Measurements from ENCODE around the gene LAMA2. TPM values are rescaled to one million over a fixed set of nuclear protein-coding genes. Genes with fewer than 3 reads are reported as not detected.

Gene LAMA2
- total RNA-seq, 1 donor from 2014 or later = 185 TPM

GRCh38 chr6:129089357-129089756, 206.4 kb downstream of the LAMA2 start:
- H3K4me1 ChIP-seq = peaks cover 32% of the 10 kb centered on the region
- H3K27me3 ChIP-seq (ENCODE audit: low read depth) = no peaks in the 10 kb centered on the region
- no peak for DNase-seq
- H3K4me3 ChIP-seq = no peak overlapping the region
- no peaks in the 10 kb centered on the region for H3K9me3 ChIP-seq (replicated peaks)
- intact Hi-C loops (cut with micrococcal nuclease) = no loop called here
- no peak for TF ChIP-seq CTCF (IDR thresholded peaks at IDR 0.05; ENCODE audit: borderline replicate concordance)
- no peaks in the 10 kb centered on the region for H3K36me3 ChIP-seq
- H3K27ac ChIP-seq (replicated peaks) = peak overlapping the region; percentile 19

- Histone ChIP-seq H3K36me3 (peaks cover 9% of the 10 kb centered on the region), H3K27me3 (ENCODE audit: low read depth) (no peaks in the 10 kb centered on the region), H3K4me3 (no peak overlapping the region), H3K27ac (replicated peaks) (peak overlapping the region; percentile 39), H3K9me3 (replicated peaks) (no peaks in the 10 kb centered on the region), H3K4me1 (peaks cover 61% of the 10 kb centered on the region)
- intact Hi-C loops (cut with micrococcal nuclease) = no loop called here
- no peak for DNase-seq
- no peak for TF ChIP-seq CTCF (IDR thresholded peaks at IDR 0.05; ENCODE audit: borderline replicate concordance)
These were observed 211.2 kb downstream of the LAMA2 start for GRCh38 chr6:129094147-129094546.

- Histone ChIP-seq H3K4me1 (peaks cover 76% of the 10 kb centered on the region), H3K27ac (replicated peaks) (peak overlapping the region; percentile 85), H3K36me3 (peaks cover 9% of the 10 kb centered on the region), H3K27me3 (ENCODE audit: low read depth) (no peaks in the 10 kb centered on the region), H3K4me3 (no peak overlapping the region), H3K9me3 (replicated peaks) (no peaks in the 10 kb centered on the region)
- intact Hi-C loops (cut with micrococcal nuclease) = no loop called here
- DNase-seq = no peak
- TF ChIP-seq CTCF (IDR thresholded peaks at IDR 0.05; ENCODE audit: borderline replicate concordance) = no peak
These were observed 213.8 kb downstream of the LAMA2 start for GRCh38 chr6:129096651-129097290.

- H3K4me3 ChIP-seq = no peak overlapping the region
- intact Hi-C loops (cut with micrococcal nuclease) = no loop called here
- peaks cover 82% of the 10 kb centered on the region for H3K4me1 ChIP-seq
These were observed 215.2 kb downstream of the LAMA2 start for GRCh38 chr6:129098061-129098553.

GRCh38 chr6:129099696-129100095, 216.8 kb downstream of the LAMA2 start:
- Histone ChIP-seq H3K9me3 (replicated peaks) (no peaks in the 10 kb centered on the region), H3K4me1 (peaks cover 82% of the 10 kb centered on the region), H3K27me3 (ENCODE audit: low read depth) (no peaks in the 10 kb centered on the region), H3K27ac (replicated peaks) (peak overlapping the region; percentile 85), H3K4me3 (no peak overlapping the region), H3K36me3 (peaks cover 9% of the 10 kb centered on the region)
- intact Hi-C loops (cut with micrococcal nuclease) = no loop called here
- DNase-seq = no peak
- TF ChIP-seq CTCF (IDR thresholded peaks at IDR 0.05; ENCODE audit: borderline replicate concordance) = no peak

More at GRCh38 chr6:129098061-129098553, 215.2 kb downstream of the LAMA2 start:
- Histone ChIP-seq H3K27ac (replicated peaks) (peak overlapping the region; percentile 85), H3K36me3 (peaks cover 9% of the 10 kb centered on the region), H3K9me3 (replicated peaks) (no peaks in the 10 kb centered on the region), H3K27me3 (ENCODE audit: low read depth) (no peaks in the 10 kb centered on the region)
- no peak for DNase-seq
- TF ChIP-seq CTCF (IDR thresholded peaks at IDR 0.05; ENCODE audit: borderline replicate concordance) = no peak
